ENCODE results near the gene P2RY12.

DNA sequence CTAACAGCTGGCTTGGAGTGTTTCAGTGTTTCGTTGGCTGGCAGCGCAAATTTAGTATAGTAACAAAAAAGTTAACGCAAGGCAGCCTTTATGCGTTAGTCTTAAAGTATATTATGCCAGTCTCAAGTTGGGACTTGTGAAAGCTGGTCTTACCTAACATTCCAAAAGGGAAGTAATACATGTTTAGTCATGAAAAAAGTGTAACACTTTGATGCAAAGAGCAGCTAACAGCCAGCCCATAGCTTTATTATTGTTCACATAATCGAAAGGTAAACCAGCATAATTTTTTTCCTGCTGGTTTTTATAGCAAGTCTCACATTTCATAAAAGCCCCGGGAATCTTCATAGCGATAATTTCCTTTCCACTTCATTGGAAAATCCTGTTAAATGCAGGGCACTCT lies 65.6 kb downstream of the P2RY12 start:
- TF ChIP-seq, protein P1, sequence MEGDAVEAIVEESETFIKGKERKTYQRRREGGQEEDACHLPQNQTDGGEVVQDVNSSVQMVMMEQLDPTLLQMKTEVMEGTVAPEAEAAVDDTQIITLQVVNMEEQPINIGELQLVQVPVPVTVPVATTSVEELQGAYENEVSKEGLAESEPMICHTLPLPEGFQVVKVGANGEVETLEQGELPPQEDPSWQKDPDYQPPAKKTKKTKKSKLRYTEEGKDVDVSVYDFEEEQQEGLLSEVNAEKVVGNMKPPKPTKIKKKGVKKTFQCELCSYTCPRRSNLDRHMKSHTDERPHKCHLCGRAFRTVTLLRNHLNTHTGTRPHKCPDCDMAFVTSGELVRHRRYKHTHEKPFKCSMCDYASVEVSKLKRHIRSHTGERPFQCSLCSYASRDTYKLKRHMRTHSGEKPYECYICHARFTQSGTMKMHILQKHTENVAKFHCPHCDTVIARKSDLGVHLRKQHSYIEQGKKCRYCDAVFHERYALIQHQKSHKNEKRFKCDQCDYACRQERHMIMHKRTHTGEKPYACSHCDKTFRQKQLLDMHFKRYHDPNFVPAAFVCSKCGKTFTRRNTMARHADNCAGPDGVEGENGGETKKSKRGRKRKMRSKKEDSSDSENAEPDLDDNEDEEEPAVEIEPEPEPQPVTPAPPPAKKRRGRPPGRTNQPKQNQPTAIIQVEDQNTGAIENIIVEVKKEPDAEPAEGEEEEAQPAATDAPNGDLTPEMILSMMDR (IDR thresholded peaks at IDR 0.05; ENCODE audit: extremely low read depth in 1 of 2, insufficient read depth in 1 of 2, low read depth in 1 of 2, low read length in 2 of 2) = no peak
- TF ChIP-seq EZH2 (IDR thresholded peaks at IDR 0.05; ENCODE audit: borderline replicate concordance, low read depth, low read length, severe bottlenecking) (no peak), POLR2A (IDR thresholded peaks at IDR 0.05; ENCODE audit: low read depth, low read length) (no peak), MYC (IDR thresholded peaks at IDR 0.05; ENCODE audit: low read depth, low read length) (no peak), POLR2AphosphoS5 (IDR thresholded peaks at IDR 0.05; ENCODE audit: insufficient read depth, low read depth, low read length) (no peak), GATA2 (IDR thresholded peaks at IDR 0.05; ENCODE audit: insufficient read depth, insufficient read length, low read depth, low read length) (no peak), FOS (IDR thresholded peaks at IDR 0.05; ENCODE audit: borderline replicate concordance, insufficient read depth, low read length) (no peak), MAX (IDR thresholded peaks at IDR 0.05; ENCODE audit: insufficient read depth, insufficient read length) (no peak), JUN (IDR thresholded peaks at IDR 0.05; ENCODE audit: borderline replicate concordance, insufficient read depth, insufficient read length, low read depth) (no peak)
